HEK293T (cell line): ENCODE results near the gene TMEM39A.

Experiments used
- CTCF ChIA-PET: fragments of 350-600 bp; formaldehyde crosslinking; extraction: SDS; loops from one replicate; lab custom pipeline; 2021; ENCODE audit warnings: antibody characterized with exemption, inconsistent platforms; lab: Yijun Ruan, JAX
- POLR2A ChIA-PET: fragments of 350-600 bp; formaldehyde crosslinking; extraction: SDS; loops from one replicate; lab custom pipeline; 2020; ENCODE audit warnings: antibody characterized with exemption, inconsistent platforms; lab: Yijun Ruan, JAX
- DNase-seq: peaks from one replicate; pipeline ENCODE4 v3.0.0; 2012; ENCODE audit warnings: mixed read lengths; ENCODE audit errors: extremely low spot score
- ARNT ChIP-seq: fragments of 450-650 bp; IDR thresholded peaks from 2 replicates; pipeline ENCODE4 v1.6.1; 2017; ENCODE audit warnings: mild to moderate bottlenecking
- BHLHE40 ChIP-seq: fragments of 450-650 bp; IDR thresholded peaks from 2 replicates; pipeline ENCODE4 v1.6.1; 2016; ENCODE audit warnings: mild to moderate bottlenecking, moderate library complexity, borderline replicate concordance
- CTBP1 ChIP-seq: fragments of 450-650 bp; IDR thresholded peaks from 2 replicates; pipeline ENCODE4 v1.6.1; 2016; ENCODE audit warnings: borderline replicate concordance
- ELF4 ChIP-seq: fragments of 450-650 bp; IDR thresholded peaks from 2 replicates; pipeline ENCODE4 v1.6.1; 2017; ENCODE audit warnings: antibody characterized with exemption
- FOXA1 ChIP-seq: fragments of 450-650 bp; IDR thresholded peaks from 2 replicates; pipeline ENCODE4 v1.6.1; 2016; ENCODE audit warnings: mild to moderate bottlenecking
- FOXK2 ChIP-seq: fragments of 450-650 bp; IDR thresholded peaks from 2 replicates; pipeline ENCODE4 v1.6.1; 2016; ENCODE audit warnings: mild to moderate bottlenecking
- FOXM1 ChIP-seq: fragments of 450-650 bp; IDR thresholded peaks from 2 replicates; pipeline ENCODE4 v1.6.1; 2017; ENCODE audit warnings: mild to moderate bottlenecking, borderline replicate concordance
- HDGF ChIP-seq: fragments of 450-650 bp; IDR thresholded peaks from 2 replicates; pipeline ENCODE4 v1.6.1; 2017; ENCODE audit warnings: antibody characterized with exemption, borderline replicate concordance
- L3MBTL2 ChIP-seq: fragments of 450-650 bp; conservative IDR thresholded peaks from 2 replicates; pipeline ENCODE4 v1.6.1; 2016; ENCODE audit warnings: mild to moderate bottlenecking
- LEF1 ChIP-seq: fragments of 450-650 bp; IDR thresholded peaks from 2 replicates; pipeline ENCODE4 v1.6.1; 2017; ENCODE audit warnings: mild to moderate bottlenecking, borderline replicate concordance
- NFRKB ChIP-seq: fragments of 450-650 bp; IDR thresholded peaks from 2 replicates; pipeline ENCODE4 v1.6.1; 2016; ENCODE audit warnings: mild to moderate bottlenecking, moderate library complexity
- PKNOX1 ChIP-seq: fragments of 450-650 bp; IDR thresholded peaks from 2 replicates; pipeline ENCODE4 v1.6.1; 2016
- SP1 ChIP-seq: fragments of 450-650 bp; IDR thresholded peaks from 2 replicates; pipeline ENCODE4 v1.6.1; 2017
- SUZ12 ChIP-seq: fragments of 450-650 bp; IDR thresholded peaks from 2 replicates; pipeline ENCODE4 v1.6.1; 2016; ENCODE audit warnings: mild to moderate bottlenecking
- TARDBP ChIP-seq: fragments of 450-650 bp; IDR thresholded peaks from 2 replicates; pipeline ENCODE4 v1.6.1; 2016
- ZNF384 ChIP-seq: fragments of 450-650 bp; IDR thresholded peaks from 2 replicates; pipeline ENCODE4 v1.6.1; 2016

Gene TMEM39A

GRCh38 chr3:119403201-119403600 lies 60.2 kb downstream of the TMEM39A start:
- ChIA-PET CTCF (no interaction called here), POLR2A (no interaction called here)
- no peak for DNase-seq
- TF ChIP-seq HDGF (no peak), NFRKB (no peak), L3MBTL2 (no peak), LEF1 (no peak), CTBP1 (no peak), ZNF384 (no peak), FOXA1 (no peak), ELF4 (no peak), SP1 (no peak), TARDBP (no peak), ARNT (no peak), FOXK2 (no peak), PKNOX1 (no peak), SUZ12 (no peak), BHLHE40 (no peak), FOXM1 (no peak)

- ChIA-PET POLR2A (no interaction called here), CTCF (no interaction called here)
- DNase-seq, result no peak
- TF ChIP-seq HDGF (no peak), LEF1 (no peak), SP1 (no peak), NFRKB (no peak), BHLHE40 (no peak), FOXM1 (no peak), SUZ12 (no peak), ARNT (no peak), L3MBTL2 (no peak), PKNOX1 (no peak), ZNF384 (no peak), CTBP1 (no peak), FOXK2 (no peak), FOXA1 (no peak), ELF4 (no peak), TARDBP (no peak)
Measured at GRCh38 chr3:119402791-119403190, 60.6 kb downstream of the TMEM39A start.

DNA sequence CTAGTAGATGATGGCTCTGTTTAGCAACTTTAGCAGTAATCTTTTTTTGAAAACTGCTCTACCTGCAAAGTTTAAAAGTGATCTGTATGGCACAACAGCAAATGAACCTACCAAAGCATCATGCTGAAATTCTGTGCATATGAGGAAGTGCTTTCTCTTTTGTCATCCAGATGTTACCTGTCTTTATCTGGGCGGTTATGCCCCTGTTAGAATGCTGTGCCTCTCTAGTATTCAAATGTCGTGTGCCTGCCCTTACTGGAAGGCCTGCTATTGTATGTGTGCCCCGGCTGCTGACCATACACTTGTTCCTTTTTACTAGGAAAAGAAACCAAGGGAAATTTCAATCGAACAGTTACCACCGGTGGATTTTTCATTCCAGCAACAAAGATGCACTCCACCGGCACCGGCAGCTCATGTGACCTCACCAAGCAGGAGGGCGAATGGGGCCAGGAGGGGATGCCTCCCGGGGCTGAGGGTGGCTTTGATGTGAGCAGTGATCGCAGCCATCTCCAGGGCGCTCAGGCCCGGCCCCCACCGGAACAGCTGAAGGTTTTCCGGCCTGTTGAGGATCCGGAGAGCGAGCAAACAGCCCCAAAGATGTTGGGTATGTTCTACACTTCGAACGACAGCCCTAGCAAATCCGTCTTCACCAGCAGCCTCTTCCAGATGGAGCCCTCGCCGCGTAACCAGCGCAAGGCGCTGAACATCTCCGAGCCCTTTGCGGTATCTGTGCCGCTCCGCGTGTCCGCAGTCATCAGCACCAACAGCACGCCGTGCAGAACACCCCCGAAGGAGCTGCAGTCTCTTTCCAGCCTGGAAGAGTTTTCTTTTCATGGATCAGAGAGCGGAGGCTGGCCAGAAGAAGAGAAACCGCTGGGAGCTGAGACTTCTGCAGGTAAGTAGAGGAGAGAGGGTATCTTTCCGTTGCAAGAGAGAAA lies 61.6 kb downstream of the TMEM39A start:
- no peak for DNase-seq

GRCh38 chr3:119401069-119401468 lies 62.3 kb downstream of the TMEM39A start:
- TF ChIP-seq TARDBP, result no peak
- no peak for TF ChIP-seq FOXK2
- TF ChIP-seq NFRKB, result no peak
- no peak for TF ChIP-seq FOXA1
- no peak for TF ChIP-seq FOXM1
- no peak for TF ChIP-seq LEF1
- no peak for TF ChIP-seq SP1
- no peak for TF ChIP-seq ARNT
- no peak for TF ChIP-seq L3MBTL2
- no peak for TF ChIP-seq ELF4
- no peak for TF ChIP-seq HDGF
- TF ChIP-seq PKNOX1, result no peak
- no peak for TF ChIP-seq ZNF384
- TF ChIP-seq CTBP1, result no peak
- no peak for TF ChIP-seq SUZ12
- no peak for TF ChIP-seq BHLHE40
- ChIA-PET POLR2A (no interaction called here), CTCF (no interaction called here)
- no peak for DNase-seq

More for the DNA sequence above, 61.6 kb downstream of the TMEM39A start:
- TF ChIP-seq BHLHE40, result no peak
- TF ChIP-seq ELF4, result no peak
- TF ChIP-seq TARDBP, result no peak
- TF ChIP-seq LEF1, result no peak
- no peak for TF ChIP-seq PKNOX1
- TF ChIP-seq SP1, result no peak
- no peak for TF ChIP-seq L3MBTL2
- no peak for TF ChIP-seq FOXA1
- no peak for TF ChIP-seq NFRKB
- TF ChIP-seq ARNT, result no peak
- TF ChIP-seq FOXK2, result no peak
- ChIA-PET CTCF (no interaction called here), POLR2A (no interaction called here)

DNA sequence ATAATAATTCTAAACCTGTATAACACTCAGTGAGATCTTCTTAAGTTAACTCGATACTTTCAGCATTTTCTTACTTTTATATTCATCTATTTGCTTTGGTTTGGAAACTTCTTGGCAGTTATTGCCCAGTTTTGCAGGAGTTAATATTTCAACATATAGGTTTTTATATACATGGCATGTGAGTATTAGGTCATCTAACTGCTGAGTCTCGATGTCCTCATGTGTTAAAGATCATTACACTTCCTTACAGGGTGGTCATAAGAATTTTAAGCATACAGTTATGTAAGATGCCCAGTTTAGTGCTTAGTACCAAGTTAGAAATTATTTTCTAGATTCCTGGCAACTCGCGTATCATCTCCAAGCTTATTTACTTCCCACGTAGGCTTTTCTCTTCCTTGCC lies 62.9 kb downstream of the TMEM39A start:
- POLR2A ChIA-PET, result no interaction called here
- CTCF ChIA-PET, result no interaction called here
- DNase-seq, result no peak
- no peak for TF ChIP-seq FOXA1
- TF ChIP-seq ARNT, result no peak
- no peak for TF ChIP-seq LEF1
- TF ChIP-seq PKNOX1, result no peak
- no peak for TF ChIP-seq BHLHE40
- no peak for TF ChIP-seq SP1
- no peak for TF ChIP-seq CTBP1
- TF ChIP-seq HDGF, result no peak
- no peak for TF ChIP-seq SUZ12
- no peak for TF ChIP-seq NFRKB
